Parathyroid adenoma (tissue), 2 donors: Measurements from ENCODE around the gene PAX8.
A peak's percentile ranks its signal among the peaks of the same experiment; 100 is the strongest.
"Not testable (repeated sequence)": the region's sequence is repeated elsewhere in the genome, so short reads cannot be mapped to it uniquely, and the experiment has no call there.

ENCODE experiments used
- H2AFZ ChIP-seq: fragments of 300-600 bp; sonication (generic); one replicate; pipeline ENCODE4 v1.7.0; 2017; ENCODE audit warnings: antibody characterized with exemption, mild to moderate bottlenecking
- H3K27ac ChIP-seq: fragments of 300-600 bp; sonication (generic); one replicate; pipeline ENCODE4 v1.7.0; 2017
- H3K27me3 ChIP-seq: fragments of 300-600 bp; sonication (generic); one replicate; pipeline ENCODE4 v1.7.0; 2017; ENCODE audit warnings: low read length; ENCODE audit not compliant: control insufficient read depth, insufficient read depth
- H3K36me3 ChIP-seq: fragments of 300-600 bp; sonication (generic); one replicate; pipeline ENCODE4 v1.7.0; 2017; ENCODE audit warnings: low read length; ENCODE audit not compliant: control insufficient read depth, insufficient read depth
- H3K4me1 ChIP-seq: fragments of 300-600 bp; sonication (generic); one replicate; pipeline ENCODE4 v1.7.0; 2017; ENCODE audit warnings: control low read depth
- H3K4me2 ChIP-seq: fragments of 300-600 bp; sonication (generic); one replicate; pipeline ENCODE4 v1.7.0; 2017; ENCODE audit warnings: low read length
- H3K4me3 ChIP-seq: fragments of 300-600 bp; sonication (generic); one replicate; pipeline ENCODE4 v1.7.0; 2017; ENCODE audit warnings: low read depth, low read length
- H3K79me2 ChIP-seq: fragments of 300-600 bp; sonication (generic); one replicate; pipeline ENCODE4 v1.7.0; 2017; ENCODE audit warnings: control low read depth
- H3K9ac ChIP-seq: fragments of 300-600 bp; sonication (generic); one replicate; pipeline ENCODE4 v1.7.0; 2017; ENCODE audit warnings: mild to moderate bottlenecking
- H3K9me3 ChIP-seq: fragments of 300-600 bp; sonication (generic); one replicate; pipeline ENCODE4 v1.7.0; 2017; ENCODE audit warnings: low read length; ENCODE audit not compliant: control insufficient read depth
- CTCF ChIP-seq: fragments of 300-600 bp; sonication (generic); IDR thresholded peaks from one replicate; pipeline ENCODE4 v1.7.0; 2017; ENCODE audit warnings: antibody characterized with exemption, mild to moderate bottlenecking
- donor health status: primary hyperparathyroidism.

PAX8 gene

GRCh38 chr2:113237604-113238160 is 41.0 kb downstream of the PAX8 start:
- Histone ChIP-seq H3K27ac (no peak overlapping the region), H2AFZ (no peak overlapping the region), H3K36me3 (no peaks in the 10 kb centered on the region), H3K4me1 (peaks cover 16% of the 10 kb centered on the region), H3K9me3 (no peaks in the 10 kb centered on the region), H3K4me3 (peak overlapping the region; percentile 33), H3K27me3 (no peaks in the 10 kb centered on the region), H3K4me2 (peak overlapping the region; percentile 28), H3K9ac (no peak overlapping the region), H3K79me2 (no peaks in the 10 kb centered on the region)
- no peak for TF ChIP-seq CTCF

- Histone ChIP-seq H3K9me3 (no peaks in the 10 kb centered on the region), H3K4me3 (peak overlapping the region; percentile 33), H3K9ac (no peak overlapping the region), H3K4me1 (peaks cover 16% of the 10 kb centered on the region), H3K79me2 (no peaks in the 10 kb centered on the region), H3K4me2 (peak overlapping the region; percentile 57), H3K27ac (no peak overlapping the region), H3K27me3 (no peaks in the 10 kb centered on the region), H3K36me3 (no peaks in the 10 kb centered on the region), H2AFZ (no peak overlapping the region)
- TF ChIP-seq CTCF = no peak
Measured at GRCh38 chr2:113236367-113237159, 42.2 kb downstream of the PAX8 start.

- peak overlapping the region; percentile 69 for H2AFZ ChIP-seq
- not testable (repeated sequence) for H3K9me3 ChIP-seq, H3K79me2 ChIP-seq, H3K36me3 ChIP-seq, H3K4me1 ChIP-seq, H3K27me3 ChIP-seq
- peak overlapping the region; percentile 51 for H3K27ac ChIP-seq
- H3K4me3 ChIP-seq = peak overlapping the region; percentile 52
- peak overlapping the region; percentile 28 for H3K9ac ChIP-seq
- H3K4me2 ChIP-seq = peak overlapping the region; percentile 71
Measured at GRCh38 chr2:113235347-113236226, 43.1 kb downstream of the PAX8 start.

DNA sequence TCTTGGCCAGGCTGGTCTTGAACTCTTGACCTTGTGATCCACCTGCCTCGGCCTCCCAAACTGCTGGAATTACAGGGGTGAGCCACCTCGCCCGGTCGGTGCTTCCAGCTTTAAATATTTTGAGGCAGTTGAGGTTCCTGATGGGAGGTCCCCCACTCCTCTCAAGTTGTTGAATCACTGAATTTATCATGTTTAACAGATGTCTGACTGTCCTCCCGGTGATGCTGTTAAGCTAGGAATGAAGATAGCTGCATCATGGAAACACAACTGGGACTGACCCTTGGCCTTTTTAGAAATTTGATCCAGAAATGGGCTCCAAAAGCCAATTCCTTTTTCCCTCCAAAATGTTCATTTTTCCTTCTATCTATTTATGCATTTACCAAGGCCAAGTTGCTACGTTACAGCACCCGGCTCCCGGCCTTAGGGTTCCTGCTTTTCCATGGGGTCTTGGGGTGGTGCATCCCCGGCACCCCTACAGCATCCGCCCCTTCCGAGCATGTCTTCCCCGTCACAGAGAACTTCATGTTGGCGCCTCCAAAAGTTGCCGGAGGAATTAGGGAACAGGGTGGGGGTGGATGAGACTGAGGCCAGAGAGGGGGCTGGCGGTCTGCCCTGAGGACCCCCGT is 43.9 kb downstream of the PAX8 start:
- Histone ChIP-seq H3K4me1 (peaks cover 3% of the 10 kb centered on the region), H3K27me3 (no peaks in the 10 kb centered on the region), H3K9ac (peak overlapping the region; percentile 28), H2AFZ (peak overlapping the region; percentile 69), H3K79me2 (no peaks in the 10 kb centered on the region), H3K9me3 (no peaks in the 10 kb centered on the region), H3K27ac (peak overlapping the region; percentile 51), H3K4me2 (peak overlapping the region; percentile 71), H3K4me3 (peak overlapping the region; percentile 52), H3K36me3 (no peaks in the 10 kb centered on the region)
- TF ChIP-seq CTCF = no peak
